ENCODE measurements around the gene TPD52L1.

Gene TPD52L1

DNA sequence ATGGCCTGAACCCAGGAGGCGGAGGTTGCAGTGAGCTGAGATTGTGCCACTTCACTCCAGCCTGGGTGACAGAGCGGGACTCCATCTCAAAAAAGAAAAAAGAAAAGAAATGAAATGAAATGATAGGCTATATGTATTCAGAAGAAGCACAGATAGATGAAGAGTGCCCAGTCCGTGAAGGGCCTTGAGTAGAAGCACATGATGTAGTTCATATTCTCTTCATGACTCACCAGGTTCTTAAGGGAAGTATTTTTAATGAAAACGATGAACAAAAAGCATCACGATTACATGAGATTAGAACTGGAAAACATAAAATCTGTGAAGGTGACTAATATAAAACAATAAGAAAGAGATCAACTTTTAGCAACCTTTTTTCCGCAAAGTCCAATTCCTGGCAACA, 29.8 kb downstream of the TPD52L1 start:
- no peak overlapping the region for H3K27ac Mint-ChIP-seq
- H3K27me3 Mint-ChIP-seq = peaks cover 35% of the 10 kb centered on the region
- no peaks in the 10 kb centered on the region for H3K36me3 Mint-ChIP-seq
- no peak for ATAC-seq
- no peak overlapping the region for H3K4me3 Mint-ChIP-seq
- H3K4me1 Mint-ChIP-seq = no peaks in the 10 kb centered on the region
- H3K9me3 Mint-ChIP-seq = no peaks in the 10 kb centered on the region

DNA sequence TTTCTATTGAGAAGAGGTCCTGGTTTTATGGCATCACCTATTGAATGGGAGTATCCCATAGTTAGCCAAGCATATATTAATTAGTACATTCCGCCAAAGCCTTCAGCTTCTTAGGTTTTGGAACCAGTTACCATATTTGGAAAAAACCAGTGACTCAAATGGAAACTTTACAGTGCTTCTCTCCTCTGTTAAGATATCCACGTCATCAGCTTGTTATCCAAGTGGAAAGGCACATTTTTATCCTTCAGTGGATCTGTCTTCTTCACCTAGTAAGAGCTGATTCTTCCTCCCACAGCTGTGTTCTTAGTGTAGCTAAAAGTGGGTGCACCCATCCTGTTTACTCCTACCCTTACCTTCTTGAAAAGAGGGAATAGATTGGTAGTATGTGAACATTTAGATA, 34.5 kb downstream of the TPD52L1 start:
- no peaks in the 10 kb centered on the region for H3K9me3 Mint-ChIP-seq
- H3K27ac Mint-ChIP-seq = no peak overlapping the region
- ATAC-seq = no peak
- H3K4me3 Mint-ChIP-seq = no peak overlapping the region
- no peaks in the 10 kb centered on the region for H3K36me3 Mint-ChIP-seq
- no peaks in the 10 kb centered on the region for H3K4me1 Mint-ChIP-seq
- peaks cover 22% of the 10 kb centered on the region for H3K27me3 Mint-ChIP-seq

DNA sequence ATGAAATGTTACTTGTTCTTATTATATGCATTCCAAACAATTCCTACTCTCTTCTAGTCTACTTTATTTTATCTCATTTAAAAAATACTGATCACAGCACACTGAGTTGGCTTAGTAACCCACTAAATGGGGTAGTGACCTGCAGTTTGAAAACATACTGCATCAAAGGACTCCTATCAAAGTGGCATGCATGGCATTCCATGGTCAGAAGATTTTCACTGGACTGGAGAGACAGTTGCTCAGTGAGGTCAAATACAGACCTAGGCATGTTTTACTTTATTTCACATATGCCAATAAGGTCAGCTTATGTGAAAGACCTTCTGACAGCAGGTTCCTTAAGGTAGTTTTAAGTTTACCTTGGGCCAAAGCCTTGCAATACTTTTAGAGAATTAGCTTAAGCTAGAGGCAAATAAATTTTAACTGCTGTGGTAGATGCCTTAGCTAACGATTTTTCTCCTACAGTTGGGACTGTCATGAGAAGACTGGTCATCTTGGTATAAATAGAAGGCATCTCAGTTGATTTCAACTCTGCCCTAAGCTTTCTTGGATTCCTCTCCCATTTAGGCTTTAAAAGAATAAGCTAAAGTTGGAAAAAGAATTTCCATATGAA, 35.1 kb downstream of the TPD52L1 start:
- H3K27me3 Mint-ChIP-seq = peaks cover 15% of the 10 kb centered on the region
- no peaks in the 10 kb centered on the region for H3K4me1 Mint-ChIP-seq
- no peak overlapping the region for H3K27ac Mint-ChIP-seq
- no peak overlapping the region for H3K4me3 Mint-ChIP-seq
- no peaks in the 10 kb centered on the region for H3K36me3 Mint-ChIP-seq
- no peaks in the 10 kb centered on the region for H3K9me3 Mint-ChIP-seq
- no peak for ATAC-seq

- H3K9me3 Mint-ChIP-seq = no peaks in the 10 kb centered on the region
- ATAC-seq = no peak
- peaks cover 14% of the 10 kb centered on the region for H3K27me3 Mint-ChIP-seq
- H3K27ac Mint-ChIP-seq = no peak overlapping the region
- no peaks in the 10 kb centered on the region for H3K36me3 Mint-ChIP-seq
- no peaks in the 10 kb centered on the region for H3K4me1 Mint-ChIP-seq
- H3K4me3 Mint-ChIP-seq = no peak overlapping the region
Observed at GRCh38 chr6:125189494-125189893, 35.9 kb downstream of the TPD52L1 start.

DNA sequence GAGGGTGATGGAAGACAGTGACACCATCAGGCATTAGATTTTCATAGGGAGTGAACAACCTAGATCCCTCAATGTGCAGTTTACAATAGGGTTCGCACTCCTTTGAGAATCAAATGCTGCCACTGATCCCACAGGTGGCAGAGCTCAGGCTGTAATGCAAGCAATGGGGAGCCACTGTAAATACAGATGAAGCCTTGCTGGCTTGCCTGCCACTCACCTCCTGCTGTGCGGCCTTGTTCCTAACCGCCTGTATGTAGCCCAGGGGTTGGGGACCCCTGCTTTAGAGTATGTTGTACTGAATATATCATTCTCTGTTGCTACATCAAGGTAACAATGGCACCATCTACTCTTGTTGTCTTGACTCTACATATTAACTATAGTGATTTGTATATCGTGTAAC, 37.1 kb downstream of the TPD52L1 start:
- Mint-ChIP-seq H3K4me3 (no peak overlapping the region), H3K36me3 (no peaks in the 10 kb centered on the region), H3K4me1 (no peaks in the 10 kb centered on the region), H3K27me3 (peaks cover 3% of the 10 kb centered on the region), H3K9me3 (no peaks in the 10 kb centered on the region), H3K27ac (no peak overlapping the region)
- no peak for ATAC-seq

GRCh38 chr6:125191916-125192609, 38.5 kb downstream of the TPD52L1 start:
- Mint-ChIP-seq H3K27ac (no peak overlapping the region), H3K27me3 (no peaks in the 10 kb centered on the region), H3K4me3 (no peak overlapping the region), H3K9me3 (no peaks in the 10 kb centered on the region), H3K4me1 (no peaks in the 10 kb centered on the region), H3K36me3 (no peaks in the 10 kb centered on the region)
- peak; percentile 64 for ATAC-seq

GRCh38 chr6:125192610-125192930, 39.0 kb downstream of the TPD52L1 start:
- Mint-ChIP-seq H3K4me3 (no peak overlapping the region), H3K9me3 (no peaks in the 10 kb centered on the region), H3K27me3 (no peaks in the 10 kb centered on the region), H3K27ac (no peak overlapping the region), H3K36me3 (no peaks in the 10 kb centered on the region), H3K4me1 (no peaks in the 10 kb centered on the region)
- ATAC-seq = no peak

DNA sequence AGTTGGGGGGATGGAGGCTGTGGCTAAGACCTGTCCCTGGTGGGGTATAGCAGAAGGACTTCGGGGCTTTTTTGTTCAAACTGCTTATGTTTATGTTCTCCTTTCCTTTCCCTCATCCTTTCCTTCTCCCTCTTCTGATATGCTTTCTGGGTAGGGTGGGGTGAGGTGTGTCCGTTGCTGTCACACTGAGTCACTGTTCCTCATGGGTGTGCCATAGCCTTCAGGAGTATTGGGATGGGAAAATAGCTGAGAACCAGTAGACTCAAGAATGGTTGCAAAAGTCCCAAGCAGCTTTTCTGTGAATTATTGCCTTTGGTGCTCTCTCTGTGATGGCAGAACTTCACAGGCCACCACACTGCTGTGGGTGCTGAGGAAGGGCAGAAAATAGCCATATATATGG, 39.6 kb downstream of the TPD52L1 start:
- ATAC-seq = no peak
- Mint-ChIP-seq H3K9me3 (no peaks in the 10 kb centered on the region), H3K36me3 (no peaks in the 10 kb centered on the region), H3K4me3 (no peak overlapping the region), H3K27me3 (no peaks in the 10 kb centered on the region), H3K4me1 (no peaks in the 10 kb centered on the region), H3K27ac (no peak overlapping the region)

DNA sequence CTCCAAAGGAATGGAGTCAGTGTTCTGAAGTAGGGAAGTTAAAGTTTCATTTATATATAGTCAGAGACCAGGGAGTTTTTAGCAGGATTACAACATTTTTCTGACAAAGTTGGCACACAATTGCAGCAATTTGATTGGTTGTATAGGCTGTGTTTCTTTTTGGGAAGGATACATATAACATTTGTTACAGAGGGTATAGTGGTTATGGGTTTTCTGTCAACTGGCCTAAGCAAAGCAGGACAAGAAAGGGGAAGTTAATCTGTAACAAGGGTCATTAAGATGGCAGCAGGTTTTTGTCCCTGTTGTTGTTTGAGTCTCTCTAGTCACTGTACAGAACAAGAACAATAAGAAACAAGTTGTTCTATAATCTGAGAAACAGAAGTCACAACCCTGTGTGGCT, 41.4 kb downstream of the TPD52L1 start:
- Mint-ChIP-seq H3K27ac (no peak overlapping the region), H3K36me3 (no peaks in the 10 kb centered on the region), H3K9me3 (no peaks in the 10 kb centered on the region), H3K4me1 (no peaks in the 10 kb centered on the region), H3K27me3 (no peaks in the 10 kb centered on the region), H3K4me3 (no peak overlapping the region)
- no peak for ATAC-seq

DNA sequence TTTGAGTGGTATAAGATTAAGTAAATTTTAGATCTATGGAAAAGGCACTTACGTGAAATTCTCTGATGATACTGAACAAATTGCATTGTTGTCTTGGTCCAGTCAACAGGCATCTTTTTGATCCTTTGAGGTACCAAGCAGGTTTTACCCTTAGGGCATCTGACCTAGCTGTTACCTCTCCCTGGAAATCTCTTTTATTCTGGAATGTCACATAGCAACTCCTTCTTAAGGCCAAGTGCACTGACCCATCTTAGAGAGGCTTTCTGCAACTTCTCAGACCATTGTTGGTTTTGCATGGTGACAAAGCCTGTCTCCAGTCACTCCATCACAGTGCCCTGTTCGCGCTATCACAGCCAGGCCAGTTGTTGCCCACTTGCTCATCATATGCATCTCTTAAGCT, 42.0 kb downstream of the TPD52L1 start:
- Mint-ChIP-seq H3K9me3 (no peaks in the 10 kb centered on the region), H3K4me1 (no peaks in the 10 kb centered on the region), H3K36me3 (no peaks in the 10 kb centered on the region), H3K27me3 (no peaks in the 10 kb centered on the region), H3K27ac (no peak overlapping the region), H3K4me3 (no peak overlapping the region)
- ATAC-seq = no peak

DNA sequence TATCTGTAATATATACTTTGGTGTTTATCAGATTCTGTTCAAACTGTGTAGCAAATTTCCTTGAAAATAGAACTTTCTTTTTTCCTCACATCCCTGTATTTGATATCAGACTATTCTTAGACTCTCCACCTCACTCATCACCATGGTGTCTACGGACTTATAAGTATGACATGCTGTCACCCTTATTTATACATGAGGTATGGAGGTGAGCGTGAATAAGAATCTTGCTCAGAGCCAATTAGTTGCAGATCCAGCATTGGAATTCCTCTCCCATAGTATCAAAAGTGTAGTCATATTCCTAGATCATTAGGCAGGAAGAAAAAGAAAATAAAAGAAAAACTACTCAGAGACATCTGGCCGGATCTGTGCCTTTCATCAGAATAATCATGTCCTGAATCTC, 43.0 kb downstream of the TPD52L1 start:
- no peaks in the 10 kb centered on the region for H3K27me3 Mint-ChIP-seq
- H3K36me3 Mint-ChIP-seq = no peaks in the 10 kb centered on the region
- no peak overlapping the region for H3K27ac Mint-ChIP-seq
- H3K4me3 Mint-ChIP-seq = no peak overlapping the region
- no peaks in the 10 kb centered on the region for H3K4me1 Mint-ChIP-seq
- ATAC-seq = no peak
- H3K9me3 Mint-ChIP-seq = no peaks in the 10 kb centered on the region

DNA sequence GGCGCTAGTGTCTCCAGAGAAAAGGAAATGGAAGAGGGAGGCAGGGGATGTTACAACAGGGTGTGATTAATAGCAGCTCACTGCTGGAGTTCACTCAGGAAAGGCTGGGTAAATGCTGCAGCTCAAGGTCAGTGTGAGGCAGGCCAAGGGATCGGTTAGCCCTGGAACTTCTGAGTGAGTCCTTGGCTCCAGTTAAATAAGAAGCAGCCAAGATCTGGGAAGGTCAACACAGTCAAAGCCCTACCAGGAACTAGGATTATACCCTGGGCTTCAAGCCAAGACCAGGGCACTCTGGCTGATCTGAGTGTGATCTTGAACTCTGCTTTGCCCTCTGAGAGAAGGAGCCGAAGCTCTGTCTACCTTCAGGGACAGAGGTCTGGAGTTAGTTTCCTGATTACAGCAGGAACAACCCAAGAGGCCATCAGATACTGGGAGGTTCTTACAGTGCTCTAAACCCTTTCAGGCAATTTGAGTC, 44.3 kb downstream of the TPD52L1 start:
- Mint-ChIP-seq H3K4me3 (no peak overlapping the region), H3K27ac (no peak overlapping the region), H3K9me3 (no peaks in the 10 kb centered on the region), H3K27me3 (no peaks in the 10 kb centered on the region), H3K36me3 (no peaks in the 10 kb centered on the region), H3K4me1 (peaks cover 4% of the 10 kb centered on the region)
- ATAC-seq = no peak

DNA sequence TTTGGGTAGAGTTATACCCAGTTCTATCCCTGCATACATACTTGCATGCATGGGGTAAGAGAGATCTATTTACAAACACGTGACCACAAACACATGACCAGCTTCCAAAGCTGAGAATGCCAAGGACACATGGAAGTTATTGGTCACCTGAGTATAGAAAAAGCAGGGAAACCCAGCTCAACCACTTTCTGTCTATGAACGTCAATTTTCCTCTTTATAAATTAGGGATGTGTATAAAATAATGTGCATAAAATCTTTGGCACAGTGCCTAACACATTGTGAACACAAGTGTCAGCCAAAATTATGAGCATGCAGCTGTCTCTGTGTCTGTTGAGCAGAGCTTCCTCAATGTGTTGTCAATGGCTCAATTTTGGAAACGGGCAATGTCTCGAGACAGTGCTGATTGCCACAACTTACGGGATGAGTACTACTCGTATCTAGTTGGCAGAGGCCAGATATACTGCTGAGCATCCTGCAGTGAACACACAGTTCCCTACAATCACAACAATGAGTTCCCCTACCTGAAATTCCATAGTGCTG, 44.9 kb downstream of the TPD52L1 start:
- H3K27ac Mint-ChIP-seq = no peak overlapping the region

GRCh38 chr6:125200941-125201340, 47.4 kb downstream of the TPD52L1 start:
- Mint-ChIP-seq H3K9me3 (no peaks in the 10 kb centered on the region), H3K27ac (no peak overlapping the region), H3K27me3 (no peaks in the 10 kb centered on the region), H3K4me1 (peaks cover 4% of the 10 kb centered on the region), H3K36me3 (no peaks in the 10 kb centered on the region), H3K4me3 (no peak overlapping the region)
- no peak for ATAC-seq

More for the DNA sequence above, 44.9 kb downstream of the TPD52L1 start:
- Mint-ChIP-seq H3K36me3 (no peaks in the 10 kb centered on the region), H3K4me3 (no peak overlapping the region), H3K4me1 (peaks cover 4% of the 10 kb centered on the region), H3K9me3 (no peaks in the 10 kb centered on the region), H3K27me3 (no peaks in the 10 kb centered on the region)
- ATAC-seq = no peak

DNA sequence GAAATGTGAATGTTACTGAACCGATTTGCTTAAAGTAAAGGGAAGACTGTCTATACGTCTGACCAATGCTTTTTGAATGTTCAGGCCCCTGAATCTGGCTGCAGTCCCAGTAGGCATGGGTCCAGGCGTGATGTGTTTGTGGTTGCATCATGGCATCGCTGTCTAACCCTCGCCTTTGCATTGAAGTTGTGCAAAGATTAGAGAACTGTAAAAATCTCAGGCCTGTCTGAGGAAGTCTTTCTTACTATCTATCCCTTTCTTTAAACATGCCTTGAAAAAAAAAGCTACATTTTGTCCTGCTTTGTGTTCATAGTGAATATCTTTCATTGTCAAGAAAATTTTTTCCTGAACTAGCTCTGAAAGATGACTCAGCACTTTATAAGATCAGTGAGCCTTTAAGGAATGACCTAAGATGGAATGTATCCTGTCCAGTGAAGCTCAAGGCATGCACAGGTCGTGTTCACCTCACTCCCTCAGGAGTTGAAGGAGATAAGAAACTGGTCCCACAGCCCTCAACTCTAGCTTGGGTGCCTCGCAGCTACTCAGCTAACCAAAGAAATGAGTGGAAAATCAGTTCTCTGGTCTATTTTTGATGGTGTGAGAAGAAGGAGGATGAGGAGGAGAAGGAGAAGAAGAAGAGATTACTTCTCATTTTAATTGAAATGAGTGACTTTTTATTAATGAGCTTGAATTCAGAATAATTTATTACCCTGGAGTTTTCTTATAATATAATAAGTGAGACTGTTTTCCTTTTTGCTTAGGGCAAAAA, 48.6 kb downstream of the TPD52L1 start:
- no peaks in the 10 kb centered on the region for H3K36me3 Mint-ChIP-seq
- ATAC-seq = no peak

GRCh38 chr6:125203395-125203794, 49.8 kb downstream of the TPD52L1 start:
- Mint-ChIP-seq H3K9me3 (no peaks in the 10 kb centered on the region), H3K27ac (no peak overlapping the region), H3K4me1 (peaks cover 4% of the 10 kb centered on the region), H3K36me3 (no peaks in the 10 kb centered on the region), H3K4me3 (no peak overlapping the region), H3K27me3 (peaks cover 8% of the 10 kb centered on the region)
- ATAC-seq = no peak

More for the DNA sequence above, 48.6 kb downstream of the TPD52L1 start:
- Mint-ChIP-seq H3K27ac (no peak overlapping the region), H3K9me3 (no peaks in the 10 kb centered on the region), H3K4me1 (peaks cover 4% of the 10 kb centered on the region), H3K4me3 (no peak overlapping the region), H3K27me3 (peaks cover 8% of the 10 kb centered on the region)
